HCT116 (cell line): ENCODE measurements around the gene TPRG1. TPM values are rescaled to one million over a fixed set of nuclear protein-coding genes. Genes with fewer than 3 reads are reported as not detected.

Source experiments
- ATAC-seq: fragments of 200-7000 bp; cut with Tn5 transposase; 2 replicates; pipeline ENCODE4 v1.9.1; 2020; ENCODE audit warnings: mild to moderate bottlenecking, moderate library complexity
- BruUV-seq: library from RNA; stranded (reverse); fragments of 400-500 nt; replicated peaks from 2 replicates; lab custom pipeline; 2021; lab: Mats Ljungman, UMichigan
- CTCF ChIA-PET: fragments of 300-600 bp; sonication (Branson Sonifier 250); formaldehyde crosslinking; loops from one replicate; lab custom pipeline; 2021; ENCODE audit warnings: antibody characterized with exemption; lab: Charles Lee
- POLR2A ChIA-PET: fragments of 300-600, 350-600 bp; sonication (Branson Sonifier 250); formaldehyde crosslinking; loops from one replicate; lab custom pipeline; 2021; ENCODE audit warnings: antibody characterized with exemption; lab: Charles Lee
- RAD21 ChIA-PET, 2 experiments: fragments of 300-600 bp; sonication (Branson Sonifier 250); formaldehyde crosslinking; loops; one replicate each; lab custom pipeline; 2023; ENCODE audit warnings: low total read pairs in 2 of 2; ENCODE audit not compliant: uncharacterized antibody in 2 of 2, unreplicated experiment in 2 of 2, low non-redundant PET in 1 of 2; lab: Charles Lee
- DNase-seq: peaks from one replicate; pipeline ENCODE4 v3.0.0-alpha.2; 2010; ENCODE audit warnings: low read depth, low spot score
- H2AFZ ChIP-seq: fragments of 200-600 bp; shearing (Covaris generic), sonication (generic); 2 replicates; pipeline ENCODE4 v1.6.1; 2017; ENCODE audit warnings: low read depth, mixed run types, mixed read lengths, antibody characterized with exemption, low read length; ENCODE audit not compliant: poor library complexity, severe bottlenecking
- H3K27ac ChIP-seq: 2 replicates; pipeline ENCODE4 v1.5.1; 2012; ENCODE audit warnings: low read depth, low read length
- H3K27me3 ChIP-seq: fragments of 200-600 bp; sonication (generic); 2 replicates; pipeline ENCODE4 v1.6.1; 2016; ENCODE audit warnings: mixed run types, low read length, mixed read lengths; ENCODE audit not compliant: insufficient read depth
- H3K36me3 ChIP-seq, 2 experiments: fragments of 200-500 bp in 1 of 2; fragments of 200-600 bp in 1 of 2; sonication (Bioruptor generic) in 1 of 2; sonication (generic) in 1 of 2; 2 replicates each; pipeline versions ENCODE4 v1.5.1 to v1.6.1; 2014 to 2016; ENCODE audit warnings: low read length in 2 of 2, inconsistent platforms in 1 of 2, mixed read lengths in 1 of 2, mixed run types in 1 of 2; ENCODE audit not compliant: insufficient read depth in 2 of 2, control insufficient read depth in 1 of 2
- H3K4me1 ChIP-seq, 2 experiments: fragments of 200-600 bp in 1 of 2; sonication (generic) in 1 of 2; 2 replicates each; pipeline versions ENCODE4 v1.5.1 to v1.6.1; 2012 to 2017; ENCODE audit warnings: low read length in 2 of 2, inconsistent platforms in 1 of 2, mild to moderate bottlenecking in 1 of 2, mixed read lengths in 1 of 2, mixed run types in 1 of 2, moderate library complexity in 1 of 2; ENCODE audit not compliant: insufficient read depth in 2 of 2, control insufficient read depth in 1 of 2
- H3K4me2 ChIP-seq: fragments of 200-600 bp; sonication (generic); 2 replicates; pipeline ENCODE4 v1.6.1; 2017; ENCODE audit warnings: mixed run types, low read length, mixed read lengths
- H3K4me3 ChIP-seq, 2 experiments: fragments of 200-600 bp in 1 of 2; sonication (generic) in 1 of 2; replicated peaks in 1 of 2; 2 replicates each; pipeline ENCODE4 v1.5.1; 2011 to 2016; ENCODE audit warnings: low read length in 2 of 2, control low read depth in 1 of 2, low read depth in 1 of 2, mild to moderate bottlenecking in 1 of 2, mixed read lengths in 1 of 2, mixed run types in 1 of 2
- H3K79me2 ChIP-seq: fragments of 200-600 bp; sonication (generic); 2 replicates; pipeline ENCODE4 v1.6.1; 2017; ENCODE audit warnings: mild to moderate bottlenecking, mixed run types, low read length, moderate library complexity, mixed read lengths; ENCODE audit not compliant: insufficient read depth
- H3K9ac ChIP-seq: fragments of 200-600 bp; sonication (generic); 2 replicates; pipeline ENCODE4 v1.6.1; 2016; ENCODE audit warnings: low read length, mixed read lengths
- H3K9me2 ChIP-seq: fragments of 200-600 bp; sonication (generic), shearing (Covaris generic); 2 replicates; pipeline ENCODE4 v1.6.1; 2017; ENCODE audit warnings: mixed run types, mild to moderate bottlenecking, moderate library complexity; ENCODE audit not compliant: insufficient read depth
- H3K9me3 ChIP-seq, 2 experiments: fragments of 200-500 bp in 1 of 2; fragments of 200-600 bp in 1 of 2; sonication (Bioruptor generic) in 1 of 2; sonication (generic) in 1 of 2; 2 replicates each; pipeline ENCODE4 v1.6.1; 2014 to 2017; ENCODE audit warnings: low read length in 2 of 2, mixed read lengths in 2 of 2, inconsistent platforms in 1 of 2, low read depth in 1 of 2, mild to moderate bottlenecking in 1 of 2, mixed run types in 1 of 2, moderate library complexity in 1 of 2; ENCODE audit not compliant: control insufficient read depth in 1 of 2, insufficient read depth in 1 of 2
- H4K20me1 ChIP-seq: fragments of 200-600 bp; sonication (generic), shearing (Covaris generic); 2 replicates; pipeline ENCODE4 v1.6.1; 2017; ENCODE audit warnings: mixed run types, mild to moderate bottlenecking, moderate library complexity; ENCODE audit not compliant: insufficient read depth
- ATF3 ChIP-seq: IDR thresholded peaks from 2 replicates; pipeline ENCODE4 v1.6.1; 2012
- CBX3 ChIP-seq: IDR thresholded peaks from 2 replicates; pipeline ENCODE4 v1.6.1; 2012; ENCODE audit warnings: low read depth
- CEBPB ChIP-seq: IDR thresholded peaks from 2 replicates; pipeline ENCODE4 v1.6.1; 2012; ENCODE audit warnings: low read depth
- EGR1 ChIP-seq: IDR thresholded peaks from 2 replicates; pipeline ENCODE4 v1.6.1; 2012; ENCODE audit warnings: low read depth
- ELF1 ChIP-seq: IDR thresholded peaks from 2 replicates; pipeline ENCODE4 v1.6.1; 2012; ENCODE audit warnings: low read depth, borderline replicate concordance
- EZH2phosphoT487 ChIP-seq: fragments of 200-600 bp; IDR thresholded peaks from 2 replicates; pipeline ENCODE4 v1.6.1; 2018; ENCODE audit warnings: antibody characterized with exemption, borderline replicate concordance
- FOSL1 ChIP-seq: IDR thresholded peaks from 2 replicates; pipeline ENCODE4 v1.6.1; 2012; ENCODE audit warnings: low read depth
- POLR2A ChIP-seq: IDR thresholded peaks from 2 replicates; pipeline ENCODE4 v1.7.0; 2011; ENCODE audit warnings: borderline replicate concordance; ENCODE audit not compliant: insufficient read depth, insufficient read length; ENCODE audit errors: extremely low read depth
- RAD21 ChIP-seq: IDR thresholded peaks from 2 replicates; pipeline ENCODE4 v1.6.1; 2012; ENCODE audit warnings: low read depth, mild to moderate bottlenecking
- REST ChIP-seq: IDR thresholded peaks from 2 replicates; pipeline ENCODE4 v1.6.1; 2012; ENCODE audit warnings: low read depth
- SIN3A ChIP-seq: IDR thresholded peaks from 2 replicates; pipeline ENCODE4 v1.6.1; 2012; ENCODE audit warnings: low read depth
- SP1 ChIP-seq: IDR thresholded peaks from 2 replicates; pipeline ENCODE4 v1.6.1; 2012; ENCODE audit warnings: low read depth
- SRF ChIP-seq: IDR thresholded peaks from 2 replicates; pipeline ENCODE4 v1.6.1; 2012; ENCODE audit warnings: low read depth
- TCF7L2 ChIP-seq: IDR thresholded peaks from 2 replicates; pipeline ENCODE4 v1.7.0; 2011; ENCODE audit warnings: borderline replicate concordance, inconsistent platforms; ENCODE audit not compliant: insufficient read depth, insufficient read length; ENCODE audit errors: extremely low read depth
- YY1 ChIP-seq: IDR thresholded peaks from 2 replicates; pipeline ENCODE4 v1.6.1; 2011; ENCODE audit warnings: low read length, low read depth, moderate library complexity, mild to moderate bottlenecking; ENCODE audit not compliant: insufficient replicate concordance; ENCODE audit errors: extremely low read depth
- ZBTB33 ChIP-seq: IDR thresholded peaks from 2 replicates; pipeline ENCODE4 v1.6.1; 2011; ENCODE audit warnings: mild to moderate bottlenecking, low read length, moderate library complexity; ENCODE audit not compliant: insufficient replicate concordance; ENCODE audit errors: extremely low read depth
- ZFX ChIP-seq: fragments of 450-650 bp; IDR thresholded peaks from 2 replicates; pipeline ENCODE4 v1.6.1; 2017
- intact Hi-C: fragments of 100-400 bp; cut with micrococcal nuclease; formaldehyde crosslinking; loops from 2 replicates; pipeline ENCODE4 v1.10.0; 2022
- total RNA-seq: library from RNA; stranded (reverse); gene quantifications from one replicate; pipeline ENCODE4 v1.2.1, GENCODE V29; 2021; ENCODE audit not compliant: unreplicated experiment

TPRG1 gene
- total RNA-seq, 1 experiment from 2014 or later: 2.8 TPM

- H2AFZ ChIP-seq: no peak overlapping the region
- H3K9me3 ChIP-seq: no peaks in the 10 kb centered on the region
- H3K4me3 ChIP-seq: no peak overlapping the region
- H3K4me1 ChIP-seq: peaks cover 7 to 8% of the 10 kb centered on the region in 2 experiments
- no peaks in the 10 kb centered on the region for H3K9me2 ChIP-seq
- H3K4me2 ChIP-seq: no peak overlapping the region
- H3K36me3 ChIP-seq: no peaks in the 10 kb centered on the region
- H3K9ac ChIP-seq: no peak overlapping the region
- peaks cover 47% of the 10 kb centered on the region for H3K27me3 ChIP-seq
- TF ChIP-seq CEBPB: no peak
- no peak for TF ChIP-seq ZBTB33
- TF ChIP-seq CBX3: no peak
- no peak for TF ChIP-seq YY1
- no peak for TF ChIP-seq SRF
- no peak for TF ChIP-seq ELF1
- no peak for TF ChIP-seq SP1
- TF ChIP-seq EZH2phosphoT487: no peak
- no peak for TF ChIP-seq POLR2A
- CTCF ChIA-PET: interaction anchor here (1.1 to 1.3 kb wide), 2 partner anchors 10 to 57 kb away, joined by 3 to 4 read pairs; no protein-coding TSS in a partner anchor
- H3K27ac ChIP-seq: no peak overlapping the region
- DNase-seq (no peak), ATAC-seq (no peak)
- RAD21 ChIA-PET: no interaction called here
- no peaks in the 10 kb centered on the region for H4K20me1 ChIP-seq
- no TSS peak for BruUV-seq
- no peaks in the 10 kb centered on the region for H3K79me2 ChIP-seq
- POLR2A ChIA-PET: interaction anchor here (1.7 kb wide), 1 partner anchor 10 kb away, joined by 3 read pairs; no protein-coding TSS in a partner anchor
- intact Hi-C loops: no loop called here
Observed at GRCh38 chr3:189330066-189330465, 158.3 kb downstream of the TPRG1 start.

- no peak for DNase-seq
- Histone ChIP-seq H3K4me2 (no peak overlapping the region), H3K36me3 (no peaks in the 10 kb centered on the region), H3K79me2 (no peaks in the 10 kb centered on the region), H3K9me2 (no peaks in the 10 kb centered on the region), H4K20me1 (no peaks in the 10 kb centered on the region), H3K4me1 (no peaks in the 10 kb centered on the region), H3K27me3 (peaks cover 47% of the 10 kb centered on the region), H3K27ac (no peak overlapping the region), H3K9me3 (no peaks in the 10 kb centered on the region), H3K9ac (no peak overlapping the region)
- POLR2A ChIA-PET: no interaction called here
- RAD21 ChIA-PET: no interaction called here
- intact Hi-C loops: no loop called here
- BruUV-seq: no TSS peak
- no peak for ATAC-seq
- TF ChIP-seq ZFX: no peak
- TF ChIP-seq EZH2phosphoT487: no peak
- TF ChIP-seq SIN3A: no peak
- TF ChIP-seq REST: no peak
- TF ChIP-seq RAD21: no peak
- TF ChIP-seq EGR1: no peak
- no peak for TF ChIP-seq TCF7L2
- TF ChIP-seq ATF3: no peak
- no peak for TF ChIP-seq FOSL1
- TF ChIP-seq, all 23 proteins: peak for 0
- no peak overlapping the region for H2AFZ ChIP-seq
- no peak overlapping the region for H3K4me3 ChIP-seq
- CTCF ChIA-PET: interaction anchor here (1.1 kb wide), 1 partner anchor 58 kb away, joined by 4 read pairs; no protein-coding TSS in a partner anchor
Observed at GRCh38 chr3:189331002-189331418, 159.2 kb downstream of the TPRG1 start.
